Ishikawa (cell line): ENCODE results near the gene PTPRD.

Experiments used
- CREB1 ChIP-seq: IDR thresholded peaks from 2 replicates; pipeline ENCODE4 v1.6.1; 2012; ENCODE audit warnings: low read depth
- REST ChIP-seq: IDR thresholded peaks from 2 replicates; pipeline ENCODE4 v1.6.1; 2012; ENCODE audit warnings: low read depth, mild to moderate bottlenecking
- YY1 ChIP-seq: IDR thresholded peaks from 2 replicates; pipeline ENCODE4 v1.6.1; 2012; ENCODE audit warnings: low read depth

GRCh38 chr9:10268531-10269485, 344.0 kb downstream of the PTPRD start:
- TF ChIP-seq CREB1 = no peak
- TF ChIP-seq REST = no peak
- no peak for TF ChIP-seq YY1
